HG02763 (cell line): Measurements from ENCODE around the gene PCDHGA8.
A peak's percentile ranks its signal among the peaks of the same experiment; 100 is the strongest.
"Not testable (repeated sequence)": the region's sequence is repeated elsewhere in the genome, so short reads cannot be mapped to it uniquely, and the experiment has no call there.

Experiments used
- ATAC-seq: cut with Tn5 transposase; IDR thresholded peaks from one replicate; pipeline ENCODE4 v1.9.1; 2021; ENCODE audit warnings: mild to moderate bottlenecking, moderate library complexity; ENCODE audit not compliant: unreplicated experiment

Gene PCDHGA8

DNA sequence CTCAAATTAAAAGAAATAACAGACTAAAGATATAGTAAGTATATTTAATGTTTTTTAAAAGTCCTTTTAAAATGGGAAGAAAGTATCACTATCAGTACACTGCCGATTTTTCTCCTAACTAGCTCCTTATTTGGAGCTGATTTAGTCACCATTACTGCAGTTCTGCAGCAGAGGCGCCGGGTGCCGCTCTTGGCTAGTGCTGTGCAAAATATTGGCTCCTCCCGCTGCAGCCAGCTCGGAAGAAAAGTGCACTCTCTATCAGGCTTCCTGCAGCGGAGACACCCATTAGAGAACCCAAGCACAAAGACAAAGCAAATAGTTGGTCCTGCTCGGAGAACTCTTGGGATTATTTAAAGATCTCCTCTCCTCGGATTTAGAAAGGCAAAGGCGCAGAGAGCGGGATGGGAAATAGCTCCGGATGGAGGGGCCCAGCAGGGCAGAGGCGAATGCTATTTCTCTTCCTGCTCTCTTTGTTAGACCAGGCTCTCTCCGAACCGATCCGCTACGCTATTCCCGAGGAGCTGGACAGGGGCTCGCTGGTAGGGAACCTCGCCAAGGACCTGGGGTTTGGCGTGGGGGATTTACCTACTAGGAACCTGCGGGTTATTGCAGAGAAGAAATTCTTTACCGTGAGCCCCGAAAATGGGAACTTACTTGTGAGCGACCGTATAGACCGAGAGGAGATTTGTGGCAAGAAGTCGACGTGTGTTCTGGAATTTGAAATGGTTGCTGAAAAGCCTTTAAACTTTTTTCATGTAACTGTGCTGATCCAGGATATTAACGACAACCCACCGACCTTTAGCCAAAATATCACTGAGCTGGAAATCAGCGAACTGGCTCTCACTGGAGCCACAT lies 22.2 kb upstream of the PCDHGA8 start, which contains the start of gene PCDHGB3:
Gene PCDHGB3, plus strand, starts transcription at position 249 of the 855 bp plus-strand sequence. Its CDS starts 153 bp downstream, at position 402.
- peak; percentile 84 for ATAC-seq

DNA sequence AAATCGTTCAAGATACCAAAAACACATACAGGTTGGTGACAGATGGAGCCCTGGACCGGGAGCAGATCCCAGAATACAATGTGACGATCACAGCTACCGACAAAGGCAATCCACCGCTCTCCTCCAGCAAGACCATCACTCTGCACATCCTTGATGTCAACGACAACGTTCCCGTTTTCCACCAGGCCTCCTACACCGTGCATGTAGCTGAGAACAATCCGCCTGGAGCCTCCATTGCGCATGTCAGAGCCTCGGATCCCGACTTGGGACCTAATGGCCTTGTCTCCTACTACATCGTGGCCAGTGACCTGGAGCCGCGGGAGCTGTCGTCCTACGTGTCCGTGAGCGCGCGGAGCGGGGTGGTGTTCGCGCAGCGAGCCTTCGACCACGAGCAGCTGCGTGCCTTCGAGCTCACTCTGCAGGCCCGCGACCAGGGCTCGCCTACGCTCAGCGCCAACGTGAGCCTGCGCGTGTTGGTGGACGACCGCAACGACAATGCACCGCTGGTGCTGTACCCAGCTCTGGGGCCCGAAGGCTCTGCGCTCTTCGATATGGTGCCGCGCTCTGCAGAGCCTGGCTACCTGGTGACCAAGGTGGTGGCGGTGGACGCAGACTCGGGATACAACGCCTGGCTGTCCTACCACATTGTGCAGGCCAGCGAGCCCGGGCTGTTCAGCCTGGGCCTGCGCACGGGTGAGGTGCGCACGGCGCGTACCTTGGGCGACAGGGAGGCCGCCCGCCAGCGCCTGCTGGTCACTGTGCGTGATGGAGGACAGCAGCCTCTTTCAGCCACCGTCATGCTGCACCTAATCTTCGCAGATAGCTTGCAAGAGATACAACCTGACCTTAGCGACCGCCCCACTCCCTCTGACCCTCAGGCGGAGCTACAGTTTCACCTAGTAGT lies 20.6 kb upstream of the PCDHGA8 start:
- no peak for ATAC-seq

DNA sequence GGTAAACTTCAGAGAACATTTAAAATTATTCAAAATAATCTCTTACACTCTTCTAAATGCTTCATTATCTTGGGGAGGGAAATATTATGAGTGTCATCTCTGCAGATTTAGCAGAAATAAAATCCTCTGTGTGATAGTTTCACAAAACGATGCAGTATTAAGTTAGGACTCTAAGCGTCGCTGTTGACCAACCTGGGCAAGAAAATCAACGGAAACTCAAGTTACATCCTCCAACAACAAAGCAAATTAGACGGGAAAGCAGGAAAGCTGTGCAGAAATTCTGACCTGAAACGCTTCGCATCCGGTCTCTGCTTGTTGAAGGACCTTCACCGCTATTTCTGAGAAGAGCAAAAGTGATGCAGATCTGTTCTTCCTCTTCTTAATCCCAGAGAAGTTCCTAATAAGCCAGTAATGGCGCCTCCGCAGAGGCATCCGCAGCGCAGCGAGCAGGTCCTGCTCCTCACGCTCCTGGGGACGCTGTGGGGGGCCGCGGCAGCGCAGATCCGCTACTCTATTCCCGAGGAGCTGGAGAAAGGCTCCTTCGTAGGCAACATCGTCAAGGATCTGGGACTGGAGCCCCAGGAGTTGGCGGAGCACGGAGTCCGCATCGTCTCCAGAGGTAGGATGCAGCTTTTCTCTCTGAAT lies 18.6 kb upstream of the PCDHGA8 start, which contains the start of gene PCDHGA6:
Gene PCDHGA6, plus strand, starts transcription at position 219 of the 645 bp plus-strand sequence. Its CDS starts 193 bp downstream, at position 412.
- ATAC-seq = no peak

DNA sequence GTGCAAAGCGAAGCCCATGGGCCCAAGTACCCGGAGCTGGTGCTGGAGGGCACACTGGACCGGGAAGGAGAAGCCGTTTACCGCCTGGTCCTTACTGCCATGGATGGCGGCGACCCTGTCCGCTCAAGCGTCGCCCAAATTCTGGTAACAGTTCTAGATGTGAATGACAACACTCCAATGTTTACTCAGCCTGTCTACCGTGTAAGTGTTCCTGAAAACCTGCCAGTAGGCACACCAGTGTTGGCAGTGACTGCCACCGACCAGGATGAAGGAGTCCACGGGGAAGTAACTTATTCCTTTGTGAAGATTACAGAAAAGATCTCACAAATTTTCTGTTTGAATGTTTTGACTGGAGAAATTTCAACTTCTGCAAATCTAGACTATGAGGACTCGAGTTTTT lies 17.8 kb upstream of the PCDHGA8 start:
- ATAC-seq = no peak

DNA sequence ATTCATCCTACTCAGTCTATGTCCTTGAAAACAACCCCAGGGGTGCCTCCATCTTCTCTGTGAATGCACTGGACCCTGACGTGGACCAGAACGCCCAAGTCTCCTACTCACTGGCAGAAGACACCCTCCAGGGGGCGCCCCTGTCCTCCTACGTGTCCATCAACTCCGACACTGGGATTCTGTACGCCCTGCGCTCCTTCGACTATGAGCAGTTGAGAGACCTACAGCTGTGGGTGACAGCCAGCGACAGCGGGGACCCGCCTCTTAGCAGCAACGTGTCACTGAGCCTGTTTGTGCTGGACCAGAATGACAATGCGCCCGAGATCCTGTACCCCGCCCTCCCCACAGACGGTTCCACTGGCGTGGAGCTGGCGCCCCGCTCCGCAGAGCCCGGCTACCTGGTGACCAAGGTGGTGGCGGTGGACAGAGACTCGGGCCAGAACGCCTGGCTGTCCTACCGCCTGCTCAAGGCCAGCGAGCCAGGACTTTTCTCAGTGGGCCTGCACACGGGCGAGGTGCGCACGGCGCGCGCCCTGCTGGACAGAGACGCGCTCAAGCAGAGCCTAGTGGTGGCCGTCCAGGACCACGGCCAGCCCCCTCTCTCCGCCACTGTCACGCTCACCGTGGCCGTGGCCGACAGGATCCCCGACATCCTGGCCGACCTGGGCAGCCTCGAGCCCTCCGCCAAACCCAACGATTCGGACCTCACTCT lies 16.8 kb upstream of the PCDHGA8 start:
- ATAC-seq = not testable (repeated sequence)

DNA sequence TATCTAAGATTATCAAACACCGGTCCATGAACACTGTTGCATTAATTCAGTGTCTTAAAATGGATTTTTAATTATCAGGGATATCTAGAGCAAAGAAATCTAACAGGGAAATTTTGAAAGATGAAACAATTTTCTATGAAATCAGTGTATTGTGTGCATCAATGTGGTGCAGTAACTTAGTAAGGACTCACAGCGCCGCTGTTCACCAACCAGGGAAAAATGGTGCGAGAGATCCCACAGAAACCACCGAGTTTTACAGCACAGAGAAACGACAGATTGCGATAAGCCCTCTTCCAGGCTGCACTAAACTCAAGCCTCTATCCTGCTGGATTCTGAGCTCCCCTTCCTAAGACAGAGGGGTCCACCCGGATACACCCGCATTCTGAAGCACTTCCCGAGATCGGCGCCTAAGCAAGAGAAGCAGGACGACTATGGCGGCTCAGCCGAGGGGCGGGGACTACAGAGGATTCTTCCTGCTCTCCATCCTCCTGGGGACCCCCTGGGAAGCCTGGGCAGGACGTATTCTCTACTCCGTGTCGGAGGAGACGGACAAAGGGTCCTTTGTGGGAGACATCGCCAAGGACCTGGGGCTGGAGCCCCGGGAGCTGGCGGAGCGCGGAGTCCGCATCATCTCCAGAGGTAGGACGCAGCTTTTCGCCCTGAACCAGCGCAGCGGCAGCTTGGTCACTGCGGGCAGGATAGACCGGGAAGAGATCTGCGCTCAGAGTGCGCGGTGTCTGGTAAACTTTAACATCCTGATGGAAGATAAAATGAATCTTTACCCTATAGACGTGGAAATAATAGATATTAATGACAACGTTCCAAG lies 9.8 kb upstream of the PCDHGA8 start, which contains the start of gene PCDHGA7:
Gene PCDHGA7, plus strand, starts transcription at position 274 of the 826 bp plus-strand sequence. Its CDS starts 158 bp downstream, at position 432.
- no peak for ATAC-seq

DNA sequence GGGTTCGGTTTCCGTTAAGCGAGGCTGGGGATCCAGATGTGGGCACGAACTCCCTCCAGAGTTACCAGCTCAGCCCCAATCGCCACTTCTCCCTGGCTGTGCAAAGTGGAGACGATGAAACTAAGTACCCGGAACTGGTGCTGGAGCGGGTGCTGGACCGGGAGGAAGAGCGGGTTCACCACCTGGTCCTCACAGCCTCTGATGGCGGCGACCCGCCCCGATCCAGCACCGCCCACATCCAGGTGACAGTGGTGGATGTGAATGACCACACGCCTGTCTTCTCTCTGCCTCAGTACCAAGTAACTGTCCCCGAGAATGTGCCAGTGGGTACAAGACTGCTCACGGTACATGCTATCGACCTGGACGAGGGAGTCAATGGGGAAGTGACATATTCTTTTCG lies 9.1 kb upstream of the PCDHGA8 start:
- ATAC-seq = no peak

DNA sequence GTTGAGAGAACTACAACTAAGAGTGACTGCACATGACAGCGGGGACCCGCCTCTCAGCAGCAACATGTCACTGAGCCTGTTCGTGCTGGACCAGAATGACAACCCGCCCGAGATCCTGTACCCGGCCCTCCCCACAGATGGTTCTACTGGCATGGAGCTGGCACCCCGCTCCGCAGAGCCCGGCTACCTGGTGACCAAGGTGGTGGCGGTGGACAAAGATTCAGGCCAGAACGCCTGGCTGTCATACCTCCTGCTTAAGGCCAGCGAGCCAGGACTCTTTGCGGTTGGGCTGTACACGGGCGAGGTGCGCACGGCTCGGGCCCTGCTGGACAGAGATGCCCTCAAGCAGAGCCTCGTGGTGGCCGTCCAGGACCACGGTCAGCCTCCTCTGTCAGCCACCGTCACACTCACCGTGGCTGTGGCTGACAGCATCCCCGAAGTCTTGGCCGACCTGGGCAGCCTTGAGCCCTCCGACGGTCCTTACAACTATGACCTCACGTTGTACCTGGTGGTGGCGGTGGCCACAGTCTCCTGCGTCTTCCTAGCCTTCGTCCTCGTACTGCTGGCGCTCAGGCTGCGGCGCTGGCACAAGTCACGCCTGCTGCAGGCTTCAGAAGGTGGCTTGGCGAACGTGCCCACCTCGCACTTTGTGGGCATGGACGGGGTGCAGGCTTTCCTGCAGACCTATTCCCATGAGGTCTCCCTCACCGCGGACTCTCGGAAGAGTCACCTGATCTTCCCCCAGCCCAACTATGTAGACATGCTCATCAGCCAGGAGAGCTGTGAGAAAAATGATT lies 7.8 kb upstream of the PCDHGA8 start:
- ATAC-seq = no peak

DNA sequence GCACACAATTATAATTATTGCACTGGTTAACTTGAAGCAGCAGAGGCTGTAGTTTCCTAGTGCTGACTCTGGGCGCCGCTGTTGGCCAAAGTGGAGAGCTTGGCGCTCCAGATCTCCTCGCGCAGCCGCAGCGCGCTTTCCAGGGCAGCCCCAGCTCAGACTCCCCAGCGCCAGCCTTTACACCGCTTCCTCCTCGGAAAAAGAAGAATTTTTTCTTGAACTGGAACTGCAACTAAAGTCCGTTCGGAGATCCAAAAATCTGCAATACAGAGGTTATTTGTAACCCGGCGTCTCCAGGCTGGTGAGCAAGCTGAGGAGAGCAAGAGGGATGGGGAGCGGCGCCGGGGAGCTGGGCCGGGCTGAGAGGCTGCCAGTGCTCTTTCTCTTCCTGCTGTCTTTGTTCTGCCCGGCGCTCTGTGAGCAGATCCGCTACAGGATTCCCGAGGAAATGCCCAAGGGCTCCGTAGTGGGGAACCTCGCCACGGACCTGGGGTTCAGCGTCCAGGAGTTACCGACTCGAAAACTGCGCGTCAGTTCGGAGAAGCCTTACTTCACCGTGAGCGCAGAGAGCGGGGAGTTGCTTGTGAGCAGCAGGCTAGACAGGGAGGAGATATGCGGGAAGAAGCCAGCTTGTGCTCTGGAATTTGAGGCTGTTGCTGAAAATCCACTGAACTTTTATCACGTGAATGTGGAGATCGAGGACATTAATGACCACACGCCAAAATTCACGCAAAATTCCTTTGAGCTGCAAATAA lies 4.7 kb upstream of the PCDHGA8 start, which contains the start of gene PCDHGB4:
Gene PCDHGB4, plus strand, starts transcription at position 142 of the 755 bp plus-strand sequence. Its CDS starts 187 bp downstream, at position 329.
- peak; percentile 92 for ATAC-seq

DNA sequence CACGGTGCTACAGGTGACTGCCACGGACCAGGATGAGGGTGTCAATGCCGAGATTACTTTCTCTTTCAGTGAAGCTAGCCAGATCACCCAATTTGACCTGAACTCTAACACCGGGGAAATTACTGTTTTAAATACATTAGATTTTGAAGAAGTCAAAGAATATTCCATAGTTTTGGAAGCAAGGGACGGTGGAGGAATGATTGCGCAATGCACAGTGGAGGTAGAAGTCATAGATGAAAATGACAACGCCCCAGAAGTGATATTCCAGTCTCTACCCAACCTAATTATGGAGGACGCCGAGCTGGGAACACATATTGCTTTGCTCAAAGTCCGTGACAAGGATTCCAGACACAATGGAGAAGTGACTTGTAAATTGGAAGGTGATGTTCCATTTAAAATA lies 3.8 kb upstream of the PCDHGA8 start:
- ATAC-seq = no peak

DNA sequence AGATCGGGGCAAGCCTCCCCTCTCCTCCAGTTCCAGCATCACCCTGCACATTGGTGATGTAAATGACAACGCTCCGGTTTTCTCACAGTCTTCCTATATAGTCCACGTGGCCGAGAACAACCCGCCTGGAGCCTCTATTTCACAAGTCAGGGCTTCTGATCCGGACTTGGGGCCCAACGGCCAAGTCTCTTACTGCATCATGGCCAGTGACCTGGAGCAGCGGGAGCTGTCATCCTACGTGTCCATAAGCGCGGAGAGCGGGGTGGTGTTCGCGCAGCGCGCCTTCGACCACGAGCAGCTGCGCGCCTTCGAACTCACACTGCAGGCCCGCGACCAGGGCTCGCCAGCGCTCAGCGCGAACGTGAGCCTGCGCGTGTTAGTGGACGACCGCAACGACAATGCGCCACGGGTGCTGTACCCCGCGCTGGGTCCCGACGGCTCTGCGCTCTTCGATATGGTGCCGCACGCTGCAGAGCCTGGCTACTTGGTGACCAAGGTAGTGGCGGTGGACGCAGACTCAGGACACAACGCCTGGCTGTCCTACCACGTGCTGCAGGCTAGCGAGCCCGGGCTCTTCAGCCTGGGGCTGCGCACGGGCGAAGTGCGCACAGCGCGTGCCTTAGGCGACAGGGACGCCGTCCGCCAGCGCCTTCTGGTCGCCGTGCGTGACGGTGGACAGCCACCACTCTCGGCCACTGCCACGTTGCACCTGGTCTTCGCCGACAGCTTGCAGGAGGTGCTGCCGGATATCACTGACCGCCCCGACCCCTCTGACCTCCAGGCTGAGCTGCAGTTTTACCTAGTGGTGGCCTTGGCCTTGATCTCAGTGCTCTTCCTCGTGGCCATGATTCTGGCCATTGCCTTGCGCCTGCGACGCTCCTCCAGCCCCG lies 3.0 kb upstream of the PCDHGA8 start:
- ATAC-seq = no peak

DNA sequence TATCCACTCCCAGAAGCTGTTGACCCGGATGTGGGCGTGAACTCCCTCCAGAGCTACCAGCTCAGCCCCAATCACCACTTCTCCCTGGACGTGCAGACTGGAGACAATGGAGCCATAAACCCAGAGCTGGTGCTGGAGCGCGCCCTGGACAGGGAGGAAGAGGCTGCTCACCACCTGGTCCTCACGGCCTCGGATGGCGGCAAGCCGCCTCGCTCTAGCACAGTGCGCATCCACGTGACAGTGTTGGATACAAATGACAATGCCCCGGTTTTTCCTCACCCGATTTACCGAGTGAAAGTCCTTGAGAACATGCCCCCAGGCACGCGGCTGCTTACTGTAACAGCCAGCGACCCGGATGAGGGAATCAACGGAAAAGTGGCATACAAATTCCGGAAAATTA lies 834 bp downstream of the PCDHGA8 start:
- ATAC-seq = no peak

DNA sequence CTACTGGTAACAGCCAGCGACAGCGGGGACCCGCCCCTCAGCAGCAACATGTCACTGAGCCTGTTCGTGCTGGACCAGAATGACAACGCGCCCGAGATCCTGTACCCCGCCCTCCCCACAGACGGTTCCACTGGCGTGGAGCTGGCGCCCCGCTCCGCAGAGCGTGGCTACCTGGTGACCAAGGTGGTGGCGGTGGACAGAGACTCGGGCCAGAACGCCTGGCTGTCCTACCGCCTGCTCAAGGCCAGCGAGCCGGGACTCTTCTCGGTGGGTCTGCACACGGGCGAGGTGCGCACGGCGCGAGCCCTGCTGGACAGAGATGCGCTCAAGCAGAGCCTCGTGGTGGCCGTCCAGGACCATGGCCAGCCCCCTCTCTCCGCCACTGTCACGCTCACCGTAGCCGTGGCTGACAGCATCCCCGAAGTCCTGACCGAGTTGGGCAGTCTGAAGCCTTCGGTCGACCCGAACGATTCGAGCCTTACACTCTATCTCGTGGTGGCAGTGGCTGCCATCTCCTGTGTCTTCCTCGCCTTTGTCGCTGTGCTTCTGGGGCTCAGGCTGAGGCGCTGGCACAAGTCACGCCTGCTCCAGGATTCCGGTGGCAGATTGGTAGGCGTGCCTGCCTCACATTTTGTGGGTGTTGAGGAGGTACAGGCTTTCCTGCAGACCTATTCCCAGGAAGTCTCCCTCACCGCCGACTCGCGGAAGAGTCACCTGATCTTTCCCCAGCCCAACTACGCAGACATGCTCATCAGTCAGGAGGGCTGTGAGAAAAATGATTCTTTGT lies 2.2 kb downstream of the PCDHGA8 start:
- not testable (repeated sequence) for ATAC-seq

DNA sequence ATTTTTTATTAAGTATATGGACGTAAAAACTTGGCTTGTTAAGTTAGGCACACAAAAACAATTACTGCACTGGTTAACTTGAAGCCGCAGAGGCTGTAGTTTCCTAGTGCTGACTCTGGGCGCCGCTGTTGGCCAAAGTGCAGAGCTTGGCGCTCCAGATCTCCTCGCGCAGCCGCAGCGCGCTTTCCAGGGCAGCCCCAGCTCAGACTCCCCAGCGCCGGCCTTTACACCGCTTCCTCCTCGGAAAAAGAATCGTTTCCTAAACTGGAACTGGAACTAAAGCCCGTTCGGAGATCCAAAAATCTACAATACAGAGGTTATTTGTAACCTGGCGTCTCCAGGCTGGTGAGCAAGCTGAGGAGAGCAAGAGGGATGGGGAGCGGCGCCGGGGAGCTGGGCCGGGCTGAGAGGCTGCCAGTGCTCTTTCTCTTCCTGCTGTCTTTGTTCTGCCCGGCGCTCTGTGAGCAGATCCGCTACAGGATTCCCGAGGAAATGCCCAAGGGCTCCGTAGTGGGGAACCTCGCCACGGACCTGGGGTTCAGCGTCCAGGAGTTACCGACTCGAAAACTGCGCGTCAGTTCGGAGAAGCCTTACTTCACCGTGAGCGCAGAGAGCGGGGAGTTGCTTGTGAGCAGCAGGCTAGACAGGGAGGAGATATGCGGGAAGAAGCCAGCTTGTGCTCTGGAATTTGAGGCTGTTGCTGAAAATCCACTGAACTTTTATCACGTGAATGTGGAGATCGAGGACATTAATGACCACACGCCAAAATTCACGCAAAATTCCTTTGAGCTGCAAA lies 5.5 kb downstream of the PCDHGA8 start, which contains the start of gene PCDHGB5:
Gene PCDHGB5, plus strand, starts transcription at position 192 of the 796 bp plus-strand sequence. Its CDS starts 181 bp downstream, at position 373.
- peak; percentile 98 for ATAC-seq

DNA sequence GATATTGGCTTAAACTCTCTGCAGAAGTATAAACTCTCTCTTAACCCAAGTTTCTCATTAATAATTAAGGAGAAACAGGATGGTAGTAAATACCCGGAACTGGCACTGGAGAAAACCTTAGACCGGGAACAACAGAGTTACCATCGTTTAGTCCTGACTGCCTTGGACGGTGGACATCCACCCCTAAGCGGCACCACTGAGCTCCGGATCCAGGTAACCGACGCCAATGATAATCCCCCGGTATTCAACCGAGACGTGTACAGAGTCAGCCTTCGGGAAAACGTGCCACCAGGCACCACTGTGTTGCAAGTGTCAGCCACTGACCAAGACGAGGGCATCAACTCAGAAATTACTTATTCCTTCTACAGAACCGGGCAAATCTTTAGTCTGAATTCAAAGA lies 6.2 kb downstream of the PCDHGA8 start:
- ATAC-seq = no peak
